Adrenal gland (tissue), 12 donors: Measurements from ENCODE around the gene TMEM95. TPM values are rescaled to one million over a fixed set of nuclear protein-coding genes. Genes with fewer than 3 reads are reported as not detected.
"Not testable (repeated sequence)": the region's sequence is repeated elsewhere in the genome, so short reads cannot be mapped to it uniquely, and the experiment has no call there.

Source experiments
- DNase-seq, 7 donors: peaks; one replicate each; pipeline ENCODE4 v3.0.0-alpha.2; 2019 to 2020
- H3K27ac ChIP-seq, 5 donors: fragments of 200-600 bp; sonication (generic) in 4 of 5; 1 replicate in 3 of 5; 2 replicates in 2 of 5; pipeline versions ENCODE4 v1.5.1 to v1.8.0; 2016 to 2020; ENCODE audit warnings: mild to moderate bottlenecking in 1 of 5
- H3K27me3 ChIP-seq: fragments of 200-600 bp; 2 replicates; pipeline ENCODE4 v1.8.0; 2021
- H3K36me3 ChIP-seq, 2 donors: fragments of 200-600 bp; replicated peaks in 1 of 2; 1 replicate in 1 of 2; 2 replicates in 1 of 2; pipeline versions ENCODE4 v1.5.1 to v1.8.0; 2018 to 2022
- H3K4me1 ChIP-seq, 2 donors: fragments of 200-600 bp; replicated peaks in 1 of 2; 1 replicate in 1 of 2; 2 replicates in 1 of 2; pipeline versions ENCODE4 v1.5.1 to v1.8.0; 2018 to 2021
- H3K4me3 ChIP-seq, 4 donors: fragments of 200-600 bp; sonication (generic) in 3 of 4; one replicate each; pipeline ENCODE4 v1.5.1; 2016 to 2018
- H3K9me3 ChIP-seq, 3 donors: fragments of 200-600 bp; sonication (generic) in 1 of 3; replicated peaks in 1 of 3; 1 replicate in 2 of 3; 2 replicates in 1 of 3; pipeline versions ENCODE4 v1.5.1 to v1.8.0; 2016 to 2021
- POLR2A ChIP-seq, 2 donors: fragments of 450-650 bp; IDR thresholded peaks; one replicate each; pipeline ENCODE4 v1.6.1; 2017; ENCODE audit warnings: antibody characterized with exemption in 2 of 2, mild to moderate bottlenecking in 2 of 2, moderate library complexity in 1 of 2
- WGBS, 4 donors: extraction: QIAGEN DNeasy Blood & Tissue Kit in 2 of 4; methylation state at CpG; one replicate each; pipeline versions ENCODE4 v1.1.5 to v1.1.7; 2013 to 2017; 5-methylcytosine and 5-hydroxymethylcytosine counted together
- intact Hi-C, 2 donors: fragments of 100-400 bp; cut with DNase I; formaldehyde crosslinking; loops; one replicate each; pipeline versions ENCODE4 v1.14.1 to v1.15.0; 2022 to 2023
- polyA plus RNA-seq, 3 donors: library from polyadenylated mRNA; stranded (reverse); fragments of 200-250 nt in 2 of 3; fragments of 350-450 nt in 1 of 3; fragmentation: Illumina TruSeq in 1 of 3; extraction: RNeasy Lipid Tissue Mini Kit (QIAGEN cat#74804) in 1 of 3; gene quantifications; one replicate each; pipeline ENCODE4 v1.2.3, GENCODE V29; 2013 to 2014
- total RNA-seq, 9 donors: library from RNA; depleted of rRNA in 4 of 9; stranded (reverse); fragments of >200 nt in 4 of 9; fragments of 120-200 nt in 1 of 9; fragmentation: NEBNext Ultra II Directional in 1 of 9; extraction: Animal tissue kit (Norgen Biotek cat#: 25700) in 1 of 9; gene quantifications; one replicate each; pipeline versions ENCODE4 v1.1.0 to v1.2.4, GENCODE V29; 2013 to 2023
- TF ChIP-seq, protein P1 (sequence below), 6 experiments: fragments of 450-650 bp in 4 of 6; fragments of 200-600 bp in 2 of 6; sonication (generic) in 1 of 6; IDR thresholded peaks; 1 replicate in 5 of 6; 2 replicates in 1 of 6; pipeline versions ENCODE4 v1.5.1 to v1.8.0; 2016 to 2021; ENCODE audit warnings: antibody characterized with exemption in 6 of 6, mild to moderate bottlenecking in 2 of 6, moderate library complexity in 1 of 6
- donor health status: healthy with polysubstance abuse.
- donor health status: Bipolar disorder and iron deficiency.
- donor health status: DM: yes; HTN: yes; CAD: no.
- donor health status: DM: no; HTN: no; CAD: no.
- donor health status: DM: no; HTN: no; CAD: no.
- donor health status: DM: yes; HTN: yes; CAD: no.

TMEM95 gene
- total and polyA plus RNA-seq, 12 donors = not detected

- DNase-seq = no peak
- H3K4me3 ChIP-seq = no peak overlapping the region
- H3K9me3 ChIP-seq = no peaks in the 10 kb centered on the region
- 62 to 71% (median 69%) methylated on average over 8 of the region's 8 CpGs for WGBS, 4 donors
- TF ChIP-seq POLR2A (IDR thresholded peaks at IDR 0.05) = no peak
- TF ChIP-seq, protein P1, sequence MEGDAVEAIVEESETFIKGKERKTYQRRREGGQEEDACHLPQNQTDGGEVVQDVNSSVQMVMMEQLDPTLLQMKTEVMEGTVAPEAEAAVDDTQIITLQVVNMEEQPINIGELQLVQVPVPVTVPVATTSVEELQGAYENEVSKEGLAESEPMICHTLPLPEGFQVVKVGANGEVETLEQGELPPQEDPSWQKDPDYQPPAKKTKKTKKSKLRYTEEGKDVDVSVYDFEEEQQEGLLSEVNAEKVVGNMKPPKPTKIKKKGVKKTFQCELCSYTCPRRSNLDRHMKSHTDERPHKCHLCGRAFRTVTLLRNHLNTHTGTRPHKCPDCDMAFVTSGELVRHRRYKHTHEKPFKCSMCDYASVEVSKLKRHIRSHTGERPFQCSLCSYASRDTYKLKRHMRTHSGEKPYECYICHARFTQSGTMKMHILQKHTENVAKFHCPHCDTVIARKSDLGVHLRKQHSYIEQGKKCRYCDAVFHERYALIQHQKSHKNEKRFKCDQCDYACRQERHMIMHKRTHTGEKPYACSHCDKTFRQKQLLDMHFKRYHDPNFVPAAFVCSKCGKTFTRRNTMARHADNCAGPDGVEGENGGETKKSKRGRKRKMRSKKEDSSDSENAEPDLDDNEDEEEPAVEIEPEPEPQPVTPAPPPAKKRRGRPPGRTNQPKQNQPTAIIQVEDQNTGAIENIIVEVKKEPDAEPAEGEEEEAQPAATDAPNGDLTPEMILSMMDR (IDR thresholded peaks at IDR 0.05) = no peak
- H3K36me3 ChIP-seq = no peaks in the 10 kb centered on the region
- intact Hi-C loops = loop anchor here (2.0 to 10.0 kb wide), 4 partner anchors 76 to 208 kb away; partner anchors contain the start of genes SENP3 (in 1 of the 2), TMEM102 (in 1 of the 2) and TNFSF13 (in 1 of the 2)
- peaks cover 7 to 9% of the 10 kb centered on the region in 2 donors for H3K4me1 ChIP-seq
- H3K27me3 ChIP-seq = no peaks in the 10 kb centered on the region
- no peak overlapping the region for H3K27ac ChIP-seq
These were observed 1.8 kb downstream of the TMEM95 start for GRCh38 chr17:7356756-7357155.

GRCh38 chr17:7357381-7357780 lies 2.4 kb downstream of the TMEM95 start:
- Histone ChIP-seq H3K36me3 (no peaks in the 10 kb centered on the region), H3K27ac (no peak overlapping the region), H3K4me1 (peaks cover 5 to 8% of the 10 kb centered on the region in 2 donors), H3K9me3 (no peaks in the 10 kb centered on the region), H3K27me3 (no peaks in the 10 kb centered on the region), H3K4me3 (no peak overlapping the region)
- no peak for TF ChIP-seq POLR2A (IDR thresholded peaks at IDR 0.05)
- TF ChIP-seq, protein P1 (IDR thresholded peaks at IDR 0.05) = no peak
- 61 to 81% (median 70%) methylated on average over 2 of the region's 2 CpGs for WGBS, 4 donors
- no peak for DNase-seq
- intact Hi-C loops = loop anchor here (2.0 to 10.0 kb wide), 4 partner anchors 75 to 207 kb away; partner anchors contain the start of genes SENP3 (in 1 of the 2), TMEM102 (in 1 of the 2) and TNFSF13 (in 1 of the 2)

GRCh38 chr17:7361906-7362305 lies 7.0 kb downstream of the TMEM95 start:
- no peak overlapping the region for H3K27ac ChIP-seq
- 36 to 65% (median 51%) methylated on average over 3 of the region's 3 CpGs for WGBS, 4 donors
- no peaks in the 10 kb centered on the region for H3K27me3 ChIP-seq
- no peak overlapping the region for H3K4me3 ChIP-seq
- no peaks in the 10 kb centered on the region for H3K4me1 ChIP-seq
- H3K9me3 ChIP-seq = no peaks in the 10 kb centered on the region
- H3K36me3 ChIP-seq = no peaks in the 10 kb centered on the region
- intact Hi-C loops = no loop called here
- DNase-seq = no peak
- TF ChIP-seq POLR2A (IDR thresholded peaks at IDR 0.05) = no peak
- TF ChIP-seq, protein P1 (IDR thresholded peaks at IDR 0.05) = no peak

GRCh38 chr17:7363311-7363710 lies 8.4 kb downstream of the TMEM95 start:
- Histone ChIP-seq H3K4me1 (no peaks in the 10 kb centered on the region), H3K9me3 (no peaks in the 10 kb centered on the region), H3K4me3 (no peak overlapping the region), H3K27me3 (no peaks in the 10 kb centered on the region), H3K36me3 (no peaks in the 10 kb centered on the region), H3K27ac (no peak overlapping the region)
- DNase-seq = no peak
- TF ChIP-seq, protein P1 (IDR thresholded peaks at IDR 0.05) = no peak
- no peak for TF ChIP-seq POLR2A (IDR thresholded peaks at IDR 0.05)
- intact Hi-C loops = no loop called here
- 94 to 97% (median 94%) methylated on average over 6 of the region's 6 CpGs for WGBS, 4 donors

GRCh38 chr17:7365963-7366362 lies 11.0 kb downstream of the TMEM95 start:
- H3K9me3 ChIP-seq, H3K36me3 ChIP-seq, H3K4me1 ChIP-seq, H3K27ac ChIP-seq, DNase-seq, H3K4me3 ChIP-seq, H3K27me3 ChIP-seq, intact Hi-C loops: not testable (repeated sequence)
- 79 to 90% (median 80%) methylated on average over 6 of the region's 7 CpGs for WGBS, 4 donors
